ENCODE measurements around the gene PROCA1.

The PROCA1 gene

DNA sequence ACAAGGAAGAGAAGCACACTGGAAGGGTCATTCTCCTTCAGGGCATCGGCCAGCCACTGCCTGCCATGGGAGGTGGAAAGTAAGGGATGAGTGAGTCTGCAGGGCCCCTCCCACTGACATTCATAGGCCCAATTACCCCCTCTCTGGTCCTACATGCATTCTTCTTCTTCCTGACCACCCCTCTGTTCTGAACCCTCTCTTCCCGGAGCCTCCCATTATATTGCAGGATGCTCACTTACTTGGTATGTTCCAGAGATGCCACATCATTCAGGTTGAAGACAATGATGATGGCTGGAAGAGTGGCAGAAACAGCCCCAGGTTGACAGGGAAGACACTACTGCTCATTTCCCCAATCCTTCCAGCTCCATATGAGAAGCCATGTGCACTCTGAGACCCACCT, 3.5 kb upstream of the PROCA1 start:
- DNase-seq (ENCODE audit: low read depth): no peak
- in situ Hi-C loops (cut with HindIII; ENCODE audit: low sequenced_read_pairs): no loop called here
- no peak for TF ChIP-seq CTCF (IDR thresholded peaks at IDR 0.05; ENCODE audit: low read depth, low read length, missing control alignments)
- H3K4me3 ChIP-seq (ENCODE audit: low read depth, low read length): peak overlapping the region; percentile 82

- in situ Hi-C loops (cut with HindIII; ENCODE audit: low sequenced_read_pairs): no loop called here
- no peak overlapping the region for H3K4me3 ChIP-seq (ENCODE audit: low read depth, low read length)
- no peak for DNase-seq (ENCODE audit: low read depth)
- no peak for TF ChIP-seq CTCF (IDR thresholded peaks at IDR 0.05; ENCODE audit: low read depth, low read length, missing control alignments)
These were observed 2.6 kb upstream of the PROCA1 start for GRCh38 chr17:28714281-28714680.

DNA sequence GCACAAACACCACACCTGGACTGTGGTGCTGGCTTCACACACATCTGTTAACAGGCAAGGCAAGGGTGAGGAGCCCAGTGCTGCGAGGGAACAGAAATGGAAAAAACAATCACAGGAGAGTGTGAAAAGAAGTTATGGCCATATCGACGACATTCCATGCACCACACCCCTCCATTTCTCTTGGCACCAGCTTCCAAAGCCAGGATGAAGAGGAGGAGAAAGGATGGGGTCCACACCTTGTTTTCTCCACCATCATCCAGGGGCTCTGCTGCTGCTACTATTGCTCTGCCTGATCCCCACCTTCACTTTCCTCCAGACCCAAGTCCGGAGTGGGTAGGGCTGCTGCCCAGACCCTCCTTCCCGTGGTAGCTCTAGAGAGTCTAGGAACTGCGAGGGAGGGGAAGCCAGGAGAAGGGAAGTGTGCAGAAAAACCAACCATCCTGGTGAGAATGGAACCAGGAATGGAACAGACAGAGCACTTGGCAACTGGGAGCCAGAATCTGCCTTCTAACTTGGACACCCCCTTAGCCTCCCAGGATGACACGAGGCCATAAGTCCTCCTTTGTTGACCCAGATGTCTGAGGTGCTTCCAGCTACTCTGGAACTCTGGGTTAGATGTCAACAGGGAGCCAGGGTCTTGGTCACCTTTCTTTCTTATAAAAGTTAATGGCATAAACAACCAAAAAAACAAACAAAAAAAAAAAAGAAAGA, 1.2 kb upstream of the PROCA1 start:
- H3K4me3 ChIP-seq (ENCODE audit: low read depth, low read length): no peak overlapping the region
- in situ Hi-C loops (cut with HindIII; ENCODE audit: low sequenced_read_pairs): no loop called here
- TF ChIP-seq CTCF (IDR thresholded peaks at IDR 0.05; ENCODE audit: low read depth, low read length, missing control alignments): no peak
- DNase-seq (ENCODE audit: low read depth): no peak

DNA sequence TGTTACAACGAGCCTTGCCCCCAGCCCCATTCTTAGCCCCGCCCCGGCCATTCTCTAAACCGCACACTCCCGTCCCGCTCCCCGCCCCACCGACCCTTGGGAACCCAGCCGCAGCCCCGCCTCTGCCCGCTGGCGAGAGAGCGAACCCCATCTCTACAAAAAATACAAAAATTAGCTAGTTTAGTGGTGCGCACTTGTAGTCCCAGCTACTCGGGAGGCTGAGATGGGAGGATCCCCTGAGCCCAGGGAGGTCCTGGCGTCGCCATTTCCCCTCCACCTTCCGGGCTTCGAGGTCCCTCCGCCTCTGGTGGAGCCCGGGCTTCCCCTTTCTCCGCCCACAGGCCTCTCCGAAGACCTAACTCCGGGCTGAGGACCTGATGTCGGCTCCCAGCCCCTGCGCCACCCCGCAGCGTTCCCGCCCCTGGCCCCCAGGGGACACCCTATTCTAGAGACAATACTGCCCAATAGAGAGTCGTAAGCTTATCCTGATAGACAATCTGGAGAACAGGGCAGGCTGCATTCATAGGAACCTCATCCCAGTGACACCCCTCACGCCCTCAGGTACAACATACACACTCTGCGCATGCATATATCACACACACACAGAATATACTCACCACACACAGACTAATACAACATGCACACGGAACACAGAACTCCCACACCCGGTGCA, 480 bp upstream of the PROCA1 start:
- TF ChIP-seq CTCF (IDR thresholded peaks at IDR 0.05; ENCODE audit: low read depth, low read length, missing control alignments): no peak
- in situ Hi-C loops (cut with HindIII; ENCODE audit: low sequenced_read_pairs): no loop called here
- DNase-seq (ENCODE audit: low read depth): no peak
- H3K4me3 ChIP-seq (ENCODE audit: low read depth, low read length): no peak overlapping the region

DNA sequence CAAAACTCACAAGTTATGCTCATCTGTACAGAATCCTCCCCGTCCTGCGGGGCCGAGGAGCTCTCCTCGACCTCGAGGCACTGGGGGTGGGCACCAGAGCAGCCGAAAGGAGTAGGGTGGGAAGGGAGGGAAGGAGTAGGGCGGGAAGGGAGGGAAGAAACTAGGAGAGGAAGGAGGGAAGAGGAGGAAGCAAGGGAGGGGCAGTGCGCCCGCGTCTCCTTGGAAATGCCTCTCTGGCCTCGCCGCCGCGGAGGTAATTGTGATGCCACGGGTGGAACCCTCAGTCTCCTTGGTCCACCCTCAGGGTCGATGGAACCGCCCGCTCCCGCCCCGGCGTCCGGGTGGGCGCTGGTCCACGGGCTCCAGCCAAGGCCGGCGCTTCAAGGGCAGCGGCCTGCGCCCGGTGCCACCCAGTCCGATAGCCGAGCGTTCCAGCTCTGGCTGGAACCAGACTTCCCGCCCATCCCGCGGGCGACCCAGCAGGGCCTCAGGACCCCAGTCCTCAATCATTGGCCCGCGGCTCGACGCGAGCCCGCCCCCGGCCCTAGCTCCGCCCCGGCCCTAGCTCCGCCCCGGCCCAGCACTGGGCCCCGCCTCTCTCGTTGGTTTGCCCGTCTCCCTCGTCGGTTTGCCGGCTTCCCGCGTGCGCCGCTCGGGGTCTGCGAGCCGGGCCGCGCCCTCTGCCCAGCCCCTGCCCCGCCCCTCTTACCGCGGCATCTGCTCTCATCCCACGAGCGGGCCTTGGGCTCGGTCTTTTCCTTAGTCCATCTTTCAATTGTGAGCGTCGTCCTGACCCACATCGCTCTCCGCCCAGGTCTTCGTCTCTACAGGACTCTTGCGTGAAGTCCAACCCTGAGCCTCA, 596 bp downstream of the PROCA1 start:
- no peak for DNase-seq (ENCODE audit: low read depth)
- peak overlapping the region; percentile 54 for H3K4me3 ChIP-seq (ENCODE audit: low read depth, low read length)
- no peak for TF ChIP-seq CTCF (IDR thresholded peaks at IDR 0.05; ENCODE audit: low read depth, low read length, missing control alignments)
- in situ Hi-C loops (cut with HindIII; ENCODE audit: low sequenced_read_pairs): no loop called here

- no peak overlapping the region for H3K4me3 ChIP-seq (ENCODE audit: low read depth, low read length)
- in situ Hi-C loops (cut with HindIII; ENCODE audit: low sequenced_read_pairs): no loop called here
These were observed 4.4 kb downstream of the PROCA1 start for GRCh38 chr17:28707339-28707720.

More at GRCh38 chr17:28707339-28707720, 4.4 kb downstream of the PROCA1 start:
- DNase-seq (ENCODE audit: low read depth): no peak
- no peak for TF ChIP-seq CTCF (IDR thresholded peaks at IDR 0.05; ENCODE audit: low read depth, low read length, missing control alignments)

Measured in astrocyte of the cerebellum (primary cell).